Naive thymus-derived CD8-positive, alpha-beta T cell (primary cell): Measurements from ENCODE around the gene LARP6. TPM values are rescaled to one million over a fixed set of nuclear protein-coding genes. Genes with fewer than 3 reads are reported as not detected.

Source experiments
- polyA plus RNA-seq, 3 donors: library from polyadenylated mRNA; unstranded; fragments of 300-500 nt; fragmentation: Illumina TruSeq; gene quantifications; one replicate each; pipeline ENCODE4 v1.2.3, GENCODE V29; 2021
- total RNA-seq, 8 experiments: library from RNA in 2 of 8; stranded (reverse) in 2 of 8; gene quantifications; one replicate each; pipeline ENCODE4 v1.2.3 and lab custom pipeline; 2021 to 2026

LARP6 gene
- total and polyA plus RNA-seq, 5 experiments from 2014 or later: 0.03 to 0.36 TPM; not detected in 3

Other genes with a start within 250 kb of the LARP6 start
- under 1 TPM in 1 of 2 experiments, not detected in 1; 0.13 TPM for gene UACA, start 90.6 kb downstream of the LARP6 start, total RNA-seq
- gene UACA, start 90.6 kb downstream of the LARP6 start, polyA plus RNA-seq: under 1 TPM in 2 of 3 donors, not detected in 1; 0.10 to 0.42 TPM
- not detected for gene THAP10, start 38.3 kb upstream of the LARP6 start, total RNA-seq
- not detected for gene THAP10, start 38.3 kb upstream of the LARP6 start, polyA plus RNA-seq
- not detected for gene LRRC49, start 38.7 kb upstream of the LARP6 start, total RNA-seq
- not detected for gene LRRC49, start 38.7 kb upstream of the LARP6 start, polyA plus RNA-seq